Gastrocnemius medialis (tissue), 4 donors: ENCODE data around the gene CAPZB.

ENCODE experiments used
- CTCF ChIP-seq, 5 experiments: fragments of 450-650 bp in 3 of 5; fragments of 200-600 bp in 2 of 5; sonication (generic) in 2 of 5; IDR thresholded peaks in 4 of 5; conservative IDR thresholded peaks in 1 of 5; 1 replicate in 4 of 5; 2 replicates in 1 of 5; pipeline ENCODE4 v1.5.1; 2016 to 2019; ENCODE audit warnings: antibody characterized with exemption in 5 of 5, mild to moderate bottlenecking in 3 of 5, moderate library complexity in 3 of 5
- POLR2A ChIP-seq, 2 donors: fragments of 450-650 bp; IDR thresholded peaks; one replicate each; pipeline ENCODE4 v1.6.1; 2017; ENCODE audit warnings: antibody characterized with exemption in 2 of 2, mild to moderate bottlenecking in 2 of 2, moderate library complexity in 2 of 2

GRCh38 chr1:19339214-19339861, 146.0 kb downstream of the CAPZB start:
- TF ChIP-seq CTCF (IDR thresholded peaks at IDR 0.05 in 4 of 5, conservative IDR thresholded peaks at IDR 0.05 in 1 of 5) (no peak), POLR2A (IDR thresholded peaks at IDR 0.05) (no peak)
